Fibroblast of skin of left quadriceps (primary cell): ENCODE results near the gene HPCAL1.

Experiments used
- DNase-seq, 2 experiments: peaks; one replicate each; pipeline ENCODE4 v3.0.0-alpha.2; 2013; ENCODE audit warnings: low read depth in 2 of 2

The HPCAL1 gene

DNA sequence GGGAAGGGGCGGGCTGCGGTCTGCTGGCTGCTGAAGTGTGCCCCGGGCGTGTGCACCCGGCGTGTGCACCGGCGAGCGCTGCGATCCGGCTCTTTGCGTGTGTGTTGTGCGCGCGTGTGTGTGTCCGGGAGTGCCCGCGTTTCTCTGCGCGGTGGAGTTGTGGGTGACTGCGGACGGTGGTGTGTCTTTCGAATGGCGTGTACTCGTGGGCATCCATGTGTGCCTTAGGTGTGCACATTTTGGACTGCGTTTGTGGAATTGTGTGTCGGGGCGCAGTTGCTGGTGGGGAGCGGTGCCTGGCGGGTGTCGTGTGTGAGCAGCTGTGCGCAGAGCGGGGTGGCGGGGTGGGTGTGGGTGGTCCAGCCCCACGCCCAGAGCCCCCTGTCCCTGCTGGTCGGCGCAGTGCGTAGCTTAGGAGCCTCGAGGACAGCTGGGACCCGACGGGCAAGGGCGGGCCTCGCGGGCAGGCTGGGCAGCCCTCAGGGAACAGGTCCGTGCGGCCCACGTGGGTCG, 533 bp downstream of the HPCAL1 start:
- DNase-seq = no peak

DNA sequence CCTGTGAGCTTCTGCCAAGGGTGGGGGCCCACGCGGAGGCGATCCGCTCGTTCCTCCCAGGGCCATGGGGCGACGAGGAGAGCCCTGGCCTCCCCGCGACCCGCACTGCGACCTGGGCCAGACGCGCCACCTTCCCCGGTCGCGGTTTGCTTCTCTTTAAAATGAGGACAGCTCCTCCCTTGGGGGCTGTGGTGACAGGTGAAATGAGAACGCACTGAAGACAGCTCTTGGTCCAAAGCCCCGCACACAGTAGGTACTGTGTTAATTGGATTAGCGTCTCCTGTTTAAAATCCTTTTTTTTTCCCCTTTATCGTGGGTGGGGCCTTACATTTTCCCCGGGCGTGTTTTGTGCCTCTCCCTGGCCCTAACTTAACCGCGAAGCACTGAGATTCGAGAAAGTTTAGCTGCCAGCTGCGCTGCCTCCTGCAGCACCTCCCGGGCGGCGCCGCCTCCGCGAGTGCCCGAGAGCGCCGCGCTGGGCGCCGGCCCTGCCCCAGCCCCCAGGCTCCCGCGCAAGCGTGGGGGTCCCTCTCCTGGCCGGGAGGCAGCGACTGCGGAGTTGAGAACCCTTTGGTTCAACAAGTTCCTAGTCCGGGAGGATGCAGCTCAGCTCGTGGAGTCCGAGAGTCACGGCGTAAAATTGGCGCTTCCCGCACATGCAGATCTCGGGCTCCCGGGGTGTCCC, 1.1 kb downstream of the HPCAL1 start:
- DNase-seq = no peak

DNA sequence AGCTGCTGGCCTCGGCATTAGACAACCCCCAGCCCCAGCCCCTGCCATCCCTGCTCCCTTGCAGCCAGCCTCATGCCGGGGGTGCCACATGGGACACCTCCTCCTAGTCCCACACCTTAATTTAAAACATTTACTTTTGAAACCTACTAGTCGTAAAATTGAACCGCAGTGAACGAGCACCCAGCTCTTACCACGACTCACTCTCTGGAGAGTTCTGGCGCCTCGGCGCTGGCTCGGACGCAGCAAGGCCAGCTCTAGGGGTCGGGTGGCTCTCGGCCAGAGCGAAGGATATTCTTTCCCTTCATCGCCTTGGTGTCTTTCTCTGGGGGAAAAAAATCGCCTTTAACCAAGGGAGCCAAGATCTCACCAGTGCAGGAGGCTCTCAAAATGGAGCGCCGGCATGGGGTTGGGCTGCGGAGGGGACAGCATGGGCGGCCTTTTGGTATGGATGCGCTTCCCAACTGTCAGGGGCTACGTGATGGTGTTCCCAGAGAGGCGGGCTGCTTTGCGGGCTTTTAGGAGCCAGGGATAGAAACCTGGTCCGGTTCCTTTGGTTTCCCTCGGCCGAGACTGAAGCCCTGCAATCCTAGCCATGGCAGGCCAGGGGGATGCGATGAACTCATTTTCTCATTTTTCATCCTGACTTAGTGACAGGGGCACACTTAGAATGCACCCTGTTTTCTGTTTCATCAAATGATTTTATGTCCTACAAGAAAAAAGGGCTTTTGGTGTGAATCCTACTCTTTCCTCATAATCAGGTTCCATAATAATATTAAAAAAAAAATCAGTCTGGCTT, 2.0 kb downstream of the HPCAL1 start:
- no peak for DNase-seq

DNA sequence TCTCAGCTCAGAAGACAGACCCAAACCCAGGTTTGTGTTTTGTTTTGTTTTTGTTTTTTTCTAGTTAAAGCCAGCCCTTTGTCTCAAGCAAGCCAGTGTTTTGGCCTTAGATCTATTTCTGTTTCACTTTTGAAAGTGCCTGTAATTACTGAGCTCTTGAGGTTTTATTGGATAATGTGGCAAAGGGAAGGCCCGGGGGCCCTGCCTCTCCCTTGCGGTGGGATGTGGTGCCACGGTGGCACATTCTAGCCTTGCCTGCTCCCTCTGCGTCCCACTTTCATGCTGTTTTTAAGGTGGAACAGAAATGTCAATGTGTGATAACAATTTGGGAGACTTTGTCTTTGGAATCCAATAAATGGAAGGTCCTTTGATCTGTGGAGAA, 2.5 kb downstream of the HPCAL1 start:
- DNase-seq = no peak

GRCh38 chr2:10305715-10306114, 3.0 kb downstream of the HPCAL1 start:
- DNase-seq = no peak

DNA sequence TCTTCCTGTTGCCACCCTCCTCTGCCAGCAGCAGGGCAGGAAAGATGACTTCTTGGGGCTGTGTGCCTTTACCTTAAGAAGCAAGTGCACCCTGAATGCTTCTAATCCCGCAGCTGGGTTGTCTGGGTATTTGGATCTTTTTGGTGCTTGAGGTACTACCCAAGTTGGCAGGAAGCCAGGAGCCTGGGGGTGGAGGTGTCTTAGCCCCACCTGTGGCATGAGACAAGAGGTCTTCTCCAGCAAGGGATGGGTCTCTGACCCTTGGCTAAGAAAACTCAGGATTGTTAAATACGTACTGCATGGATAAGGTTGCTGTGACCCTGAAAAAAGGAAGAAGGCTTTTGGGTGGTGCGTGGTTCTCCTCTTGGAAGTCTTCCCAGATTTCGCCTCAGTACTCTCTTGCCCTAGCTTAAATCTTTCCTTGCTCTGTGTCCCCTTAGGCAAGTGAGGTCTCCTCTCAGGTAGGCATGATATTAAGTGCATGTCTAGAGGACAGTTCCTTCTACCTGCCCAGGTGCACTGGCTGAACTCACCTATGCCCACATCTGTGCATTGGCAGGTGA, 4.3 kb downstream of the HPCAL1 start:
- no peak for DNase-seq

- DNase-seq = no peak
Measured at GRCh38 chr2:10307561-10308156, 5.0 kb downstream of the HPCAL1 start.

GRCh38 chr2:10308866-10309265, 6.2 kb downstream of the HPCAL1 start:
- no peak for DNase-seq

DNA sequence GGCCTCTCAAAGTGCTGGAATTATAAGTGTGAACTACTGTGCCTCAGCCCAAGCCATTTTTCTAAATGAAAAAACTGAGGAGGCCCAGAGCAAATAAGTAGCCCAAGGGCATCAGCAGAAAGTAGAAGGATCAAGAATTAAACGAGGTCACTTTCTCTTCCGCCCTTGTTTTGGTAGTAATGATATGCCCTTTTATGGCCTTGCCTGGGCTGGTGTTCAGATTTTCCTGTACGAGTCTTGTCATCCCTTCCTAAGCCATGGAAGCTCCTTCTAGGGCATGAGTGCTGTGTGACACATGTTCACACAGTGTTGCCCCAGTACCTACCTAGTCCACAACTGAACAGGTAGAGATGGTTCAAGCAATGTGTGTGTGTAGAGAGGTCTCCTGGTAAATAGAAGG, 6.6 kb downstream of the HPCAL1 start:
- no peak for DNase-seq

DNA sequence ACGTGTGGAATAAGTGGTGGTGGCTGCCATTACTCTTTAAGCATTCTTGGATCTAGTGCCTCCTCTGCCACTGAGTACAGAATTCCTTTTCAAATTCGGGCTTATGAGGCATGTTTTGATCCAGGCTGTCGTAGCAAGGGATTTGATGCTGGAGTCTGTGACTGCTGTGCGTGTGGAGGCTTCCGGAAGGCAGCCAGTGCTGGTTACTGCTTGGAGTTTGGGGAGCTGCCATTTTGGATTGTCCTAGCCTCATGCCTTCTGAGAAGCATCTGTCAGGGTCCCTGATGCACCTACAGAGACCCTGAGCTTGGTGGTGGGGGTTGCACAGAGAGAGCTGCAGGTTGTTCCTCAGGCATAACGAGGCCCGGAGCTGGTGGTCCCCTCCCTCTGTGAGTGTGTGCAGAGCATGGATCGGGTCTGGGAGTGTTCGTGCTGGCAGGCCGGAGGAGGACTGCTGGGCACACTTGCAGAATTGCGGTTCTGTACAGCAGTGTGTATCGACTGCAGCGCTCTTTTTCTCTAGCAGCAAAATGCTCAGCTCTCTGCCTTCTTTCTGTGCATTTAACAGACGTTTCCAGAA, 7.7 kb downstream of the HPCAL1 start:
- DNase-seq = no peak

GRCh38 chr2:10311736-10312135, 9.0 kb downstream of the HPCAL1 start:
- no peak for DNase-seq

- no peak for DNase-seq
Measured at GRCh38 chr2:10312437-10312957, 9.8 kb downstream of the HPCAL1 start.

DNA sequence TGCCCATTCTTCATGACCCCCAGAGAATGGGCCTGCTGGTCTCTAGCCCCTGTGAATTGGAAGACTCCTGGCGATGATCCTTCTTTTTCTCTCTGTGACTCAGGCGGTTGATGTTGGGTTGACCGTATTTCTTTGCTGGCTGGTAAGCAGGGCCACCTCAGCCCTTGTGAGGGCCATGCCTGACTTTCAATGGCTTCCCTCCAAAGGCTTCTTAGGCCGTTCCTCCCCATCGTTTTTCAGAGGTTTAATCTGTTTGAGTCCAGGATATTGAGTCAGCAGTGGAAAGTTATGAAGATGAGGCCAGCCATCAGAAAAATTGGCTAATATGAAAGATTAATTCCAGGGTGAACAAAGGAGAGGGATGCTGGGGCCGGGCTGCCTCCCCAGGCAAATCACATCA, 13.6 kb downstream of the HPCAL1 start:
- no peak for DNase-seq

GRCh38 chr2:10316860-10317259, 14.2 kb downstream of the HPCAL1 start:
- no peak for DNase-seq

DNA sequence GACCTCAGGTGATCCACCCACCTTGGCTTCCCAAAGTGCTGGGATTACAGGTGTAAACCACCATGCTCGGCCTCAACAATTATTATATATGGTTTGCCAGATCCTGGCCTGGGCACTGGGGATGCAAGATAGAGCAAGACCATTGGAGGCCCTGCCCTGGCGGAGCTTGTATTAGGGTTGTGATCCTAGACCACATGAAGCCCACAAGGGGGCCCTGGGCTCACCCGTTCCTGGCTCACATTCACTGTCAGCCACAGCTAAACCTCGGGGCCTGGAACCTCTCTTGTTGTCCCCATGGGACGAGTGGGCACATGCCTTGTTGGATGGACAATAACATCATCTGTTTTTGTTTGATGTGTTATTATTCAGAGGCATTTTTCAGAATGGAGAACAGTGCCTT, 14.9 kb downstream of the HPCAL1 start:
- DNase-seq = no peak

- DNase-seq = no peak
Measured at GRCh38 chr2:10318345-10318744, 15.6 kb downstream of the HPCAL1 start.

DNA sequence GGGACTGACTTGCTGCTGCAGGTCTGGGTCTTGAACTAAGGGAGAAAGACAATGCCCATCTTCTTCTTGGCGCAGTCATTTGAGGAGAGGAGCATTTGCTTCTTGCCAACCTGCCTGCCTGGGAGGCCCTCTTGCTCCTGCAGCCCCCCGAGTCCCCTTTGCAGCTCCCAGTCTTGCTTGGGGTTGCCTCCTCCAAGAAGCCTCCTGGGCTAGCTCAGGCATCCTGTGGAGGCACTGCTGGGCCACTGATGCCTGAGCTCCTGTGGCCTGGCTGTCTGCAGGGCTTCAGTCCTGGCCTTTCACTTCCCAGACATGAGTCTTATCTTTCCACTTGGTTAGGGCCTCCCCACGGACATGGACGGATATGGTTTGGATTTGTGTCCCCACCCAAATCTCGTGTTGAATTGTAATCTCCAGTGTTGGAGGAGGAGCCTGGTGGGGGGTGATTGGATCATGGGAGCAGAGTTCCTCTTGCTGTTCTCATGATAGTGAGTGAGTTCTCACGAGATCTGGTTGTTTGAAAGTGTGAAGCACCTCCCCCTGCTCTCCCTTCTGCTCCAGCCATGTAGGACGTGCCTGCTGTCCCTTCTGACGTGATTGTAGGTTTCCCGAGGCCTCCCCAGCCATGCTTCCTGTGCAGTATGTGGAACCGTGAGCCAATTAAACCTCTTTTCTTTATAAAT, 17.3 kb downstream of the HPCAL1 start:
- no peak for DNase-seq

DNA sequence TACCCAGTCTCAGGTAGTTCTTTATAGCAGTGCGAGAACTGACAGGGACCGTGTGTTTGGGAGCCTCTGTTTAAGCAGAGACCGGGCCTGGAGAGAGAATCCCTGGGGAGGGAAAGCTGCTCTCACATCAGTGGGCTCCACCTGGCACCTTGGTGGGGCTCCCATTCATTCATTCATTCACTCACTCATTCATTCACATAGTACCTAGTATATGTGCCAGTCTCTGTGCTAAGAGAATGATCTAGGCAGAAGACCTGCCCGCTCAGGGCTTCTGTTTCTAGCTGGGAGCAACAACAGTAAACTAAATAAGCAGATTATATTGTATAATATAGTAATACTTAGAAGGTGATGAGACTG, 17.8 kb downstream of the HPCAL1 start:
- DNase-seq = no peak

DNA sequence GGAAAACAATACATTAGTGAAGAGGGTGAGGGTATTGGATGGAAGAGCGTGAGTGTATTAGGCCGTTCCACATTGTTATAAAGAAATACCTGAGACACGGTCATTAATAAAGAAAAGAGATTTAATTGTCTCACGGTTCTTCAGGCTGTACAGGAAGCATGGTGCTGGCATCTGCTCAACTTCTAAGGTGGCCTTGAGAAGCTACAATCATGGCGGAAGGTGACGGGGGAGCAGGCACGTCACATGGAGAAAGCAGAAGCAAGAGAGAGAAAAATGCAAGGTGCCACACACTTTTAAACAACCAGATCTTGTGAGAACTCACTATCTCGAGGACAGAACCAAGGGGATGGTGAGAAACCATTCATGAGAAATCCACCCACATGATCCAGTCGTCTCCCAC, 18.2 kb downstream of the HPCAL1 start:
- DNase-seq = no peak

DNA sequence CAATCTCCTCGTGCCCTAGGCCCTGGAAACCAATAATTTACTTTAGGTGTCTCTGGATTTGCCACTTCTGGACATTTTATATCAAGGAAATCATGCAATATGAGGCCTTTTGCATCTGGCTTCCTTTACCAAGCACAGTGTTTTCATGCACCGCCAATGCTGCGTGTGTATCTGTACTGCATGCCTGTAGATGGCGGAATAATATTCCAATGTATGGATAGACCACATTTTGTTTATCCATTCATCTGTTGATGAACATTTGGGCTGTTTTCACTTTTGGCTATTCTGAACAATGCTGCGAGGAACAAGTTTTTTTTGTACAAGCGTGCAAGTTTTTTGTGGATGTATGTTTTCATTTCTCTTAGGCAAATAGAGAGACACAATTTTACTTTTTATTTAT, 18.9 kb downstream of the HPCAL1 start:
- no peak for DNase-seq

- no peak for DNase-seq
Measured at GRCh38 chr2:10322481-10322880, 19.8 kb downstream of the HPCAL1 start.
